Hematopoietic multipotent progenitor cell treated with erythropoietin and hydrocortisone succinate and interleukin-3 and kit ligand, for 6 days (in vitro differentiated cells): ENCODE data around the gene EPHA10.

Experiments
- DNase-seq: peaks from one replicate; pipeline ENCODE4 v3.0.0-alpha.2; 2015

EPHA10 gene

DNA sequence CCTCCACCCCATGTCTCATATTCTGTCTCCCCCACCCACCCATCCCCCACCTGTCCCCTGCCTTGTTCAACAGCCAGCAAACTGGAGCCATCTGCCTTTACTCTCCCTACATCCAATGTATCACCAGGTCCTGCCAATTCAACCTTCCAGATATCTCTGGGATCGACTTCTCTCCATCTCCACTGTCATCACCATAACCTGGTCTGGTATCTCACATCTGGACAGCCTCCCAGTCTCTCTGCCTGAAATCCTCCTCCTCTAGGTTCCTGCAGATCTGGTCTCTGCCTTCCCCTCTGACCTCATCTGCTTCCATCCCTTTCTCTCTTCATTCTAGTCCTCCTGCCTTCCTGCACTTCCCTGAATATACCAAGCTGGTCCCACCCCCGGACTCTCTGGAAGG lies 94.8 kb downstream of the EPHA10 start:
- DNase-seq = no peak

DNA sequence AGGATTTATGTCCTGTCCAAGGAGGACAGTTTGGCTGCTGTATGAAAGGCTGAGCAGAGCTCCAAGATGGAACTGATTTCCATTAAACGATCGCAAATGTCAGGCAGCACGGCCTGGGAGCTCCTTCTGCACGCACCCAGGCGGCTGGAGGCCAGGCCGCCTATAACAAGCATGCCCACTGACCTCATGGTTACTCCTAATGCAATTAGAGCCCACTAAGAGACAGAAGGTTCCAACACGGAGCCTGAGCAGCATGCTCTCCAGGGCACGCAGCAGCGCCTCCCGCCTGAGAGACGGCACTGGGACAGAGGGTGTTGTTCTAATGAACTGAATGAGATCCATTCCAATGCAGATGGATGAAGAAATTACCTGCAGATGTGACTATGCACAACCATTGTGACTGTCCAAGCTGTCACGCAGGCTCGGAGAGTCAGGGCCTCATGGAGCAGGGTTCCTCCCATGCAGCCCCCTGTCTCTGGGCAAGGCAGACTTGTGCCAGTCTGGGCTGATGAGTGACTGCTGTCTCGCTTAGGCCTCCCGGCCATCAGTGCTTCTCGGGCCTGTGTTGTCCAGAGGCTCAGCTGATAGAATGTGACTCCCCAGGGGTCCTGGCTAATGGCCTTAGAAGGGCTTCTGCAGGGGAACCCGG lies 97.8 kb downstream of the EPHA10 start:
- DNase-seq = no peak

DNA sequence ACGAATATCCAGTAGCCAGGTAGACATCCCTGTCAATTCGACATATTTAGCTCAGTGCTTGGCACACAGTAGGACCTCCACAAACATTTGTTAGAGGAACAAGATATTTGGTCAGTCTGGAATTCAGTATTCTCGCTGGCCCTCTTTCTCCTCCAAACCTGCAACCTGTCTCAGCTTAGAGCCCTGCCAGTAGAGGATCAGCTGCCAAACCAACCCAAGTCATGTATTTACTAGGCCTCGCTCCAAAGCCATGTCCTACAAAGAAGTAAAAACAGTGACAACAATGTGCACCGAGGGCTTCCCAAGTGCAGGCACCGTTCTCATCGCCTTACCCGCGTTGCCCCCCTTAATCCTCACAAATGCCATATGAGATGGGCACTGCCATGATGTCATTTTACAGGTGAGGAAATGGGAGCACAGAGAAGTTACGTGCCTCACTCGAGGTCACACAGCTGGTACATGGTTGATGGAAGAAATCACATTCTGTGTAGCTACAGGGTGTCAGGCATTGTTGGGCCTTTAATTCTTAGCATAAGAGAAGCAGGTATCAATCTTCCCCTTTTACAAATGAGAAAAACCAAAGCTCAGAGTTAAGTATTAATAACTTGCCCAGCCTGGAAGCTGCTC lies 98.6 kb downstream of the EPHA10 start:
- no peak for DNase-seq
